B cell (primary cell): ENCODE measurements around the gene ATAD2B. TPM values are rescaled to one million over a fixed set of nuclear protein-coding genes. Genes with fewer than 3 reads are reported as not detected.

ENCODE experiments used
- ATAC-seq: fragments of 200-7000 bp; cut with Tn5 transposase; one replicate; pipeline ENCODE4 v1.10.0; 2021; ENCODE audit warnings: low read depth, mild to moderate bottlenecking, moderate number of reproducible peaks, moderate library complexity
- CTCF ChIA-PET: fragments of 350-600 bp; sonication (Branson Sonifier 250); formaldehyde crosslinking; loops from one replicate; lab custom pipeline; 2021; ENCODE audit warnings: antibody characterized with exemption, inconsistent platforms; lab: Charles Lee
- POLR2A ChIA-PET: fragments of 350-600 bp; sonication (Branson Sonifier 250); formaldehyde crosslinking; loops from one replicate; lab custom pipeline; 2021; ENCODE audit warnings: antibody characterized with exemption; lab: Charles Lee
- DNase-seq: peaks from one replicate; pipeline ENCODE4 v3.0.0; 2013
- H2AFZ ChIP-seq: 2 replicates; pipeline ENCODE4 v1.6.1; 2012; ENCODE audit warnings: mild to moderate bottlenecking, low read depth, low read length; ENCODE audit not compliant: insufficient read depth, poor library complexity, severe bottlenecking
- H3K27ac ChIP-seq, 2 donors: 1 replicate in 1 of 2; 2 replicates in 1 of 2; pipeline ENCODE4 v1.5.1; 2012 to 2013; ENCODE audit warnings: low read length in 2 of 2, mild to moderate bottlenecking in 2 of 2, moderate library complexity in 1 of 2
- H3K27me3 ChIP-seq, 4 experiments: fragments of 200-600 bp in 1 of 4; sonication (generic) in 1 of 4; replicated peaks in 1 of 4; 1 replicate in 2 of 4; 2 replicates in 2 of 4; pipeline versions ENCODE4 v1.6.1 to v1.7.0; 2013 to 2016; ENCODE audit warnings: low read length in 3 of 4, mild to moderate bottlenecking in 2 of 4, mixed read lengths in 1 of 4, moderate library complexity in 1 of 4; ENCODE audit not compliant: insufficient read depth in 4 of 4, control insufficient read depth in 3 of 4; ENCODE audit errors: control extremely low read depth in 1 of 4
- H3K36me3 ChIP-seq, 2 experiments: replicated peaks in 1 of 2; 1 replicate in 1 of 2; 2 replicates in 1 of 2; pipeline versions ENCODE4 v1.6.1 to v1.7.1; 2013; ENCODE audit warnings: low read length in 1 of 2; ENCODE audit not compliant: insufficient read depth in 2 of 2, control insufficient read depth in 1 of 2; ENCODE audit errors: control extremely low read depth in 1 of 2, extremely low read depth in 1 of 2
- H3K4me1 ChIP-seq, 2 donors: fragments of 200-600 bp in 1 of 2; sonication (generic) in 1 of 2; 1 replicate in 1 of 2; 2 replicates in 1 of 2; pipeline versions ENCODE4 v1.5.1 to v1.6.1; 2013 to 2017; ENCODE audit warnings: low read length in 2 of 2; ENCODE audit not compliant: control insufficient read depth in 2 of 2, insufficient read depth in 2 of 2
- H3K4me2 ChIP-seq: replicated peaks from 2 replicates; pipeline ENCODE3; 2012; ENCODE audit warnings: mild to moderate bottlenecking, low read depth, low read length; ENCODE audit not compliant: poor library complexity, severe bottlenecking
- H3K4me3 ChIP-seq, 5 experiments: fragments of 200-600 bp in 1 of 5; sonication (generic) in 1 of 5; 1 replicate in 3 of 5; 2 replicates in 2 of 5; pipeline versions ENCODE4 v1.5.1 to v1.7.0; 2011 to 2016; ENCODE audit warnings: low read length in 4 of 5, mild to moderate bottlenecking in 4 of 5, low read depth in 2 of 5, control low read depth in 1 of 5, moderate library complexity in 1 of 5; ENCODE audit not compliant: insufficient read depth in 1 of 5; ENCODE audit errors: control extremely low read depth in 1 of 5, extremely low read depth in 1 of 5
- H3K79me2 ChIP-seq: fragments of 200-600 bp; sonication (generic); one replicate; pipeline ENCODE4 v1.6.0; 2016; ENCODE audit warnings: low read length; ENCODE audit not compliant: control insufficient read depth, insufficient read depth
- H3K9ac ChIP-seq: fragments of 200-600 bp; sonication (generic); 2 replicates; pipeline ENCODE4 v1.6.1; 2017; ENCODE audit warnings: mild to moderate bottlenecking, low read length, moderate library complexity
- H3K9me3 ChIP-seq, 3 donors: one replicate each; pipeline versions ENCODE4 v1.6.1 to v1.7.1; 2013; ENCODE audit warnings: low read length in 2 of 3; ENCODE audit not compliant: control insufficient read depth in 2 of 3, insufficient read depth in 1 of 3; ENCODE audit errors: control extremely low read depth in 1 of 3
- H4K20me1 ChIP-seq: 2 replicates; pipeline ENCODE4 v1.6.0; 2012; ENCODE audit warnings: mild to moderate bottlenecking, low read length; ENCODE audit not compliant: insufficient read depth, control insufficient read depth, poor library complexity, severe bottlenecking
- H3K27ac Mint-ChIP-seq: one replicate; pipeline ENCODE4 v1.8.0; 2021; ENCODE audit warnings: mixed read lengths
- H3K27me3 Mint-ChIP-seq: one replicate; pipeline ENCODE4 v1.8.0; 2021; ENCODE audit warnings: mixed read lengths
- H3K4me1 Mint-ChIP-seq: one replicate; pipeline ENCODE4 v1.8.0; 2021; ENCODE audit warnings: mixed read lengths
- H3K4me3 Mint-ChIP-seq: one replicate; pipeline ENCODE4 v1.8.0; 2021; ENCODE audit warnings: mixed read lengths
- H3K9me3 Mint-ChIP-seq: one replicate; pipeline ENCODE4 v1.8.0; 2022; ENCODE audit warnings: mixed read lengths; ENCODE audit not compliant: insufficient read depth
- CTCF ChIP-seq: fragments of 200-600 bp; IDR thresholded peaks from one replicate; pipeline ENCODE4 v1.8.0; 2022; ENCODE audit warnings: antibody characterized with exemption, mild to moderate bottlenecking
- EZH2 ChIP-seq: IDR thresholded peaks from 2 replicates; pipeline ENCODE4 v1.6.1; 2012; ENCODE audit warnings: borderline replicate concordance, low read depth, mild to moderate bottlenecking, moderate library complexity, low read length; ENCODE audit not compliant: insufficient read depth, poor library complexity, severe bottlenecking
- WGBS: methylation state at CpG from one replicate; pipeline ENCODE4 v1.1.5; 2013; ENCODE audit warnings: missing lambda C conversion rate; ENCODE audit not compliant: insufficient coverage; 5-methylcytosine and 5-hydroxymethylcytosine counted together
- intact Hi-C: fragments of 100-400 bp; cut with micrococcal nuclease; formaldehyde crosslinking; loops from one replicate; pipeline ENCODE4 v1.10.0; 2022
- polyA plus RNA-seq: library from polyadenylated mRNA; depleted of rRNA; stranded (reverse); fragments of >200 nt; gene quantifications from 2 replicates; pipeline ENCODE4 v1.2.3, GENCODE V29; 2012
- total RNA-seq, 2 donors: library from RNA; stranded (reverse); fragments of 120-200 nt in 1 of 2; gene quantifications; 1 replicate in 1 of 2; 2 replicates in 1 of 2; pipeline versions ENCODE4 v1.2.3 to v1.2.4, GENCODE V29; 2013 to 2022

The ATAD2B gene
- total and polyA plus RNA-seq, 2 donors (not counting 1 experiment from before 2014, with no cell fraction given), result 5.1 to 90.8 TPM

GRCh38 chr2:23900541-23901322, 26.2 kb downstream of the ATAD2B start:
- Histone ChIP-seq H3K27ac (no peak overlapping the region), H4K20me1 (peaks cover 62% of the 10 kb centered on the region), H3K4me2 (no peak overlapping the region), H3K9ac (no peak overlapping the region), H3K36me3 (no peaks in the 10 kb centered on the region), H3K79me2 (peaks cover 88% of the 10 kb centered on the region), H3K27me3 (no peaks in the 10 kb centered on the region), H3K4me1 (peaks cover 0 to 11% of the 10 kb centered on the region in 2 donors), H2AFZ (no peak overlapping the region), H3K9me3 (peaks cover 3 to 9% (median 5%) of the 10 kb centered on the region in 3 donors), H3K4me3 (no peak overlapping the region)
- no peak overlapping the region for H3K27ac Mint-ChIP-seq
- intact Hi-C loops, result no loop called here
- H3K4me1 Mint-ChIP-seq, result peaks cover 44% of the 10 kb centered on the region
- H3K4me3 Mint-ChIP-seq, result no peak overlapping the region
- no peak for ATAC-seq
- CTCF ChIA-PET, result interaction anchor here (0.6 to 2.2 kb wide), 3 partner anchors 17 to 184 kb away, joined by 3 to 5 read pairs (median 3); partner anchors contain the start of genes ATAD2B and TP53I3
- WGBS, result 100% methylated on average over 3 of the region's 9 CpGs
- POLR2A ChIA-PET, result no interaction called here
- H3K27me3 Mint-ChIP-seq, result no peaks in the 10 kb centered on the region
- DNase-seq, result no peak
- H3K9me3 Mint-ChIP-seq, result peaks cover 3% of the 10 kb centered on the region
- no peak for TF ChIP-seq EZH2
- TF ChIP-seq CTCF, result no peak

GRCh38 chr2:23900133-23900532, 26.8 kb downstream of the ATAD2B start:
- H3K27me3 ChIP-seq, result no peaks in the 10 kb centered on the region
- H3K9ac ChIP-seq, result no peak overlapping the region
- Mint-ChIP-seq H3K4me1 (peaks cover 41% of the 10 kb centered on the region), H3K4me3 (no peak overlapping the region), H3K9me3 (peaks cover 3% of the 10 kb centered on the region), H3K27me3 (no peaks in the 10 kb centered on the region), H3K27ac (no peak overlapping the region)
- peaks cover 0 to 11% of the 10 kb centered on the region in 2 donors for H3K4me1 ChIP-seq
- H3K27ac ChIP-seq, result no peak overlapping the region
- POLR2A ChIA-PET, result no interaction called here
- no CpG with 5 or more reads among the region's 8 CpGs for WGBS
- TF ChIP-seq CTCF, result no peak
- no peak for TF ChIP-seq EZH2
- peaks cover 84% of the 10 kb centered on the region for H3K79me2 ChIP-seq
- H2AFZ ChIP-seq, result no peak overlapping the region
- peaks cover 3 to 9% (median 5%) of the 10 kb centered on the region in 3 donors for H3K9me3 ChIP-seq
- no peak overlapping the region for H3K4me3 ChIP-seq
- CTCF ChIA-PET, result interaction anchor here (2.2 kb wide), 1 partner anchor 27 kb away, joined by 5 read pairs; the partner anchor contains the start of gene ATAD2B
- DNase-seq (no peak), ATAC-seq (no peak)
- H3K36me3 ChIP-seq, result no peaks in the 10 kb centered on the region
- intact Hi-C loops, result no loop called here
- H3K4me2 ChIP-seq, result no peak overlapping the region
- peaks cover 56% of the 10 kb centered on the region for H4K20me1 ChIP-seq
